WTC11 (cell line): Measurements from ENCODE around the gene NNAT.

ENCODE experiments used
- ATF2 ChIP-seq: sonication (generic); formaldehyde crosslinking; IDR thresholded peaks from 2 replicates; pipeline ENCODE4 v1.8.1; 2022; ENCODE audit warnings: low read depth, missing genetic modification reagents, borderline replicate concordance
- IRF2 ChIP-seq: sonication (generic); formaldehyde crosslinking; IDR thresholded peaks from 2 replicates; pipeline ENCODE4 v1.8.0; 2022; ENCODE audit warnings: low read depth, missing genetic modification reagents, borderline replicate concordance
- MAX ChIP-seq: sonication (generic); formaldehyde crosslinking; IDR thresholded peaks from 2 replicates; pipeline ENCODE4 v1.8.0; 2022; ENCODE audit warnings: mild to moderate bottlenecking, missing genetic modification reagents
- TF ChIP-seq, protein P1 (sequence below): fragments of 200-600 bp; IDR thresholded peaks from 2 replicates; pipeline ENCODE4 v1.8.0; 2022; ENCODE audit warnings: antibody characterized with exemption
- TF ChIP-seq, protein P2 (sequence below): sonication (generic); formaldehyde crosslinking; conservative IDR thresholded peaks from 2 replicates; pipeline ENCODE4 v1.8.1; 2023; ENCODE audit warnings: mild to moderate bottlenecking, low read depth, missing genetic modification reagents, moderate library complexity

DNA sequence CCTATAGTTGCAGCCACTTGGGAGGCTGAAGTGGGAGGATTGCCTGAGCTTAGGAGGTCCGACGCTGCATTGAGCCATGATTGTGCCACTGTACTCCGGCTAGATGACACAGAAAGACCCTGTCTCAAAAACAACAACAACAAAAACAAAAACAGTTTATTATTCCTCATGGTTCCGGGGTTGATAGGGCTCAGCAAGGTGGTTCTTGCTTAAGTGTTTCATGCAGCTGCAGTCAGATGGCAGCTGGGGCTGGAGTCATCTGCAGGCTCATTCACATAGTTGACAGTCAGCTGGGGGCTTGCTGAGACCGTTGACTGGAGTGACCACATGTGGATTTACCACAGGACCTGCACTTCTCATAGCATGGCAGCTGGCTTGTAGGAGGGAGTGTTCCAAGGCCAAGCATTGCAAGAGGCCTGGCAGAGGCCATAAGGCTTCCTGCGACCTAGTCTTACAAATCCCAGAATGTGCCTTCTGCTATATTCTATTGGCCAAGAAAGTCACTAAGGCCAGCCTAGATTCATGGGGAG, 28.9 kb upstream of the NNAT start:
- TF ChIP-seq MAX (CRISPR knock-in tag) (no peak), IRF2 (CRISPR knock-in tag) (no peak), ATF2 (CRISPR knock-in tag) (no peak)
- TF ChIP-seq, protein P1, sequence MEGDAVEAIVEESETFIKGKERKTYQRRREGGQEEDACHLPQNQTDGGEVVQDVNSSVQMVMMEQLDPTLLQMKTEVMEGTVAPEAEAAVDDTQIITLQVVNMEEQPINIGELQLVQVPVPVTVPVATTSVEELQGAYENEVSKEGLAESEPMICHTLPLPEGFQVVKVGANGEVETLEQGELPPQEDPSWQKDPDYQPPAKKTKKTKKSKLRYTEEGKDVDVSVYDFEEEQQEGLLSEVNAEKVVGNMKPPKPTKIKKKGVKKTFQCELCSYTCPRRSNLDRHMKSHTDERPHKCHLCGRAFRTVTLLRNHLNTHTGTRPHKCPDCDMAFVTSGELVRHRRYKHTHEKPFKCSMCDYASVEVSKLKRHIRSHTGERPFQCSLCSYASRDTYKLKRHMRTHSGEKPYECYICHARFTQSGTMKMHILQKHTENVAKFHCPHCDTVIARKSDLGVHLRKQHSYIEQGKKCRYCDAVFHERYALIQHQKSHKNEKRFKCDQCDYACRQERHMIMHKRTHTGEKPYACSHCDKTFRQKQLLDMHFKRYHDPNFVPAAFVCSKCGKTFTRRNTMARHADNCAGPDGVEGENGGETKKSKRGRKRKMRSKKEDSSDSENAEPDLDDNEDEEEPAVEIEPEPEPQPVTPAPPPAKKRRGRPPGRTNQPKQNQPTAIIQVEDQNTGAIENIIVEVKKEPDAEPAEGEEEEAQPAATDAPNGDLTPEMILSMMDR, result no peak
- TF ChIP-seq, protein P2, sequence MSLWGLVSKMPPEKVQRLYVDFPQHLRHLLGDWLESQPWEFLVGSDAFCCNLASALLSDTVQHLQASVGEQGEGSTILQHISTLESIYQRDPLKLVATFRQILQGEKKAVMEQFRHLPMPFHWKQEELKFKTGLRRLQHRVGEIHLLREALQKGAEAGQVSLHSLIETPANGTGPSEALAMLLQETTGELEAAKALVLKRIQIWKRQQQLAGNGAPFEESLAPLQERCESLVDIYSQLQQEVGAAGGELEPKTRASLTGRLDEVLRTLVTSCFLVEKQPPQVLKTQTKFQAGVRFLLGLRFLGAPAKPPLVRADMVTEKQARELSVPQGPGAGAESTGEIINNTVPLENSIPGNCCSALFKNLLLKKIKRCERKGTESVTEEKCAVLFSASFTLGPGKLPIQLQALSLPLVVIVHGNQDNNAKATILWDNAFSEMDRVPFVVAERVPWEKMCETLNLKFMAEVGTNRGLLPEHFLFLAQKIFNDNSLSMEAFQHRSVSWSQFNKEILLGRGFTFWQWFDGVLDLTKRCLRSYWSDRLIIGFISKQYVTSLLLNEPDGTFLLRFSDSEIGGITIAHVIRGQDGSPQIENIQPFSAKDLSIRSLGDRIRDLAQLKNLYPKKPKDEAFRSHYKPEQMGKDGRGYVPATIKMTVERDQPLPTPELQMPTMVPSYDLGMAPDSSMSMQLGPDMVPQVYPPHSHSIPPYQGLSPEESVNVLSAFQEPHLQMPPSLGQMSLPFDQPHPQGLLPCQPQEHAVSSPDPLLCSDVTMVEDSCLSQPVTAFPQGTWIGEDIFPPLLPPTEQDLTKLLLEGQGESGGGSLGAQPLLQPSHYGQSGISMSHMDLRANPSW (CRISPR knock-in tag), result no peak
